Upper lobe of left lung (tissue), 6 donors: ENCODE results near the gene PRKD1. TPM values are rescaled to one million over a fixed set of nuclear protein-coding genes. Genes with fewer than 3 reads are reported as not detected.

Experiments used
- ATAC-seq, 2 donors: fragments of 200-7000 bp; cut with Tn5 transposase; one replicate each; pipeline ENCODE4 v1.9.1; 2022; ENCODE audit warnings: mild to moderate bottlenecking in 2 of 2, moderate library complexity in 2 of 2; ENCODE audit not compliant: low FRiP score in 2 of 2
- DNase-seq, 2 donors: peaks; one replicate each; pipeline ENCODE4 v3.0.0-alpha.2; 2019 to 2020
- H3K27ac ChIP-seq, 4 donors: fragments of 200-600 bp; sonication (generic); one replicate each; pipeline ENCODE4 v1.5.1; 2016 to 2019
- H3K27me3 ChIP-seq, 4 donors: fragments of 200-600 bp; sonication (generic); one replicate each; pipeline ENCODE4 v1.5.1; 2017 to 2019
- H3K36me3 ChIP-seq, 4 donors: fragments of 200-600 bp; sonication (generic); one replicate each; pipeline ENCODE4 v1.5.1; 2016 to 2019
- H3K4me1 ChIP-seq, 4 donors: fragments of 200-600 bp; sonication (generic); one replicate each; pipeline ENCODE4 v1.5.1; 2018 to 2019
- H3K4me3 ChIP-seq, 4 donors: fragments of 200-600 bp; sonication (generic); one replicate each; pipeline ENCODE4 v1.5.1; 2017 to 2019; ENCODE audit warnings: mild to moderate bottlenecking in 2 of 4, moderate library complexity in 1 of 4
- H3K9me3 ChIP-seq, 4 donors: fragments of 200-600 bp; sonication (generic); one replicate each; pipeline ENCODE4 v1.5.1; 2018 to 2019
- EP300 ChIP-seq, 4 donors: sonication (generic); formaldehyde crosslinking; IDR thresholded peaks; one replicate each; pipeline ENCODE4 v1.5.1; 2017; ENCODE audit warnings: antibody characterized with exemption in 4 of 4, control low read depth in 2 of 4
- POLR2A ChIP-seq, 4 donors: fragments of 450-650 bp; IDR thresholded peaks; one replicate each; pipeline ENCODE4 v1.5.1; 2016 to 2017; ENCODE audit warnings: antibody characterized with exemption in 4 of 4, mild to moderate bottlenecking in 2 of 4
- POLR2AphosphoS5 ChIP-seq, 2 donors: sonication (generic); formaldehyde crosslinking; IDR thresholded peaks; one replicate each; pipeline ENCODE4 v1.5.1; 2017; ENCODE audit warnings: antibody characterized with exemption in 2 of 2
- WGBS, 2 donors: methylation state at CpG; one replicate each; pipeline ENCODE4 v1.1.5; 2017 to 2018; 5-methylcytosine and 5-hydroxymethylcytosine counted together
- total RNA-seq, 6 donors: library from RNA; depleted of rRNA in 4 of 6; stranded (reverse); fragments of >200 nt in 4 of 6; gene quantifications; one replicate each; pipeline versions ENCODE4 v1.1.0 to v1.2.1, GENCODE V29; 2016 to 2021
- TF ChIP-seq, protein P1 (sequence below), 6 experiments: fragments of 450-650 bp in 4 of 6; fragments of 200-600 bp in 2 of 6; sonication (generic) in 2 of 6; IDR thresholded peaks; one replicate each; pipeline ENCODE4 v1.5.1; 2016 to 2019; ENCODE audit warnings: antibody characterized with exemption in 6 of 6
- donor health status: DM: no; HTN: no; CAD: no; lungs with moderate emphysema.
- donor health status: DM: no; HTN: yes; CAD: no; lungs with severe emphysema.

PRKD1 gene
- total RNA-seq, 6 donors from 2014 or later, result 12.2 to 32.5 (median 15.2) TPM

DNA sequence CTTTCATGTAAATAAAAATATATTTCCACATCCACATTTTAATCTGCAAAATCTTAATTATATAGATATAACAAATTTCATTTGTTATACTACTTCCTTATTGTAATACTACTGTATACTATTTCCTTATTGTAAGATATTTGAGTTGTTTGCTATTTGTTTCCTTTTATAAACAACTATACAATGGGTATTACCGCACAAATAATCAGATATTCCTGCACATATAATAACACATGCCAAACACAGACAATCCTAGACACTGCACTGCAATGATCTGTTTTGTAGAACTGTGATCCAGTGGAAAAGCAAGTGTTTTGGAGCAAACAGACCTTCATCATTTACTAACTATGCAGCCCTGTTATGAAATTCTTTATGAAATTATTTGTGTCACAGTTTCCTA, 30.5 kb downstream of the PRKD1 start:
- Histone ChIP-seq H3K36me3 (no peaks in the 10 kb centered on the region), H3K4me3 (no peak overlapping the region), H3K4me1 (no peaks in the 10 kb centered on the region), H3K9me3 (no peaks in the 10 kb centered on the region), H3K27ac (no peak overlapping the region), H3K27me3 (no peaks in the 10 kb centered on the region)
- TF ChIP-seq POLR2A (IDR thresholded peaks at IDR 0.05) (no peak), POLR2AphosphoS5 (IDR thresholded peaks at IDR 0.05) (no peak), EP300 (IDR thresholded peaks at IDR 0.05) (no peak)
- TF ChIP-seq, protein P1, sequence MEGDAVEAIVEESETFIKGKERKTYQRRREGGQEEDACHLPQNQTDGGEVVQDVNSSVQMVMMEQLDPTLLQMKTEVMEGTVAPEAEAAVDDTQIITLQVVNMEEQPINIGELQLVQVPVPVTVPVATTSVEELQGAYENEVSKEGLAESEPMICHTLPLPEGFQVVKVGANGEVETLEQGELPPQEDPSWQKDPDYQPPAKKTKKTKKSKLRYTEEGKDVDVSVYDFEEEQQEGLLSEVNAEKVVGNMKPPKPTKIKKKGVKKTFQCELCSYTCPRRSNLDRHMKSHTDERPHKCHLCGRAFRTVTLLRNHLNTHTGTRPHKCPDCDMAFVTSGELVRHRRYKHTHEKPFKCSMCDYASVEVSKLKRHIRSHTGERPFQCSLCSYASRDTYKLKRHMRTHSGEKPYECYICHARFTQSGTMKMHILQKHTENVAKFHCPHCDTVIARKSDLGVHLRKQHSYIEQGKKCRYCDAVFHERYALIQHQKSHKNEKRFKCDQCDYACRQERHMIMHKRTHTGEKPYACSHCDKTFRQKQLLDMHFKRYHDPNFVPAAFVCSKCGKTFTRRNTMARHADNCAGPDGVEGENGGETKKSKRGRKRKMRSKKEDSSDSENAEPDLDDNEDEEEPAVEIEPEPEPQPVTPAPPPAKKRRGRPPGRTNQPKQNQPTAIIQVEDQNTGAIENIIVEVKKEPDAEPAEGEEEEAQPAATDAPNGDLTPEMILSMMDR (IDR thresholded peaks at IDR 0.05), result no peak
- DNase-seq (no peak), ATAC-seq (no peak)
- WGBS, 2 donors, result 58 to 71% methylated on average over 1 of the region's 1 CpG

GRCh38 chr14:29896354-29896821, 31.3 kb downstream of the PRKD1 start:
- Histone ChIP-seq H3K4me1 (no peaks in the 10 kb centered on the region), H3K9me3 (no peaks in the 10 kb centered on the region), H3K27me3 (no peaks in the 10 kb centered on the region), H3K27ac (no peak overlapping the region), H3K4me3 (no peak overlapping the region), H3K36me3 (no peaks in the 10 kb centered on the region)
- ATAC-seq (no peak), DNase-seq (no peak)
- TF ChIP-seq, protein P1 (IDR thresholded peaks at IDR 0.05), result no peak
- TF ChIP-seq EP300 (IDR thresholded peaks at IDR 0.05), result no peak
- no peak for TF ChIP-seq POLR2AphosphoS5 (IDR thresholded peaks at IDR 0.05)
- TF ChIP-seq POLR2A (IDR thresholded peaks at IDR 0.05), result no peak
- WGBS, 2 donors, result 64 to 68% methylated on average over 4 of the region's 4 CpGs

DNA sequence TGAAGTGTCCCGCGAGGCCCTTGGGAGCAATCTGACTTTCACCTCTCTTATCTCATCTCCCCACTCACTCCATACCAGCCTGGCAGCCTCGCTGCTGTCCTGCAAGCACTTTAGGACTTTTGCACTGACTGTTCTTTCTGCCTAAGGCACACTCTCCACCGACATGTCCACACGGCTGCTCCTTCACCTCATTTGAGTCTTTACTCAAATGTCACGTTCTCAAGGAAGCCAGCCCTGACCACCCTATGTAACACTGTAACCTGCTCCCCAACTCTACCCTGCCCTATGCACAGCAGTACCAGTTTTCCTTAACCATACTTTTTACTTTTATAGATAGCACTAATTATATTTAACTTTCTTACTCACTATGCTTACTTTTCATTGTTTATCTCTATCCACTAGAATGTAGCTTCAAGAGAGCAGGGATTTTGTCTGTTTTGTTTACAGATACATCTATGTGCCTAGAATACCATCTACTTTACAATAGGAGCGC, 32.0 kb downstream of the PRKD1 start:
- Histone ChIP-seq H3K4me3 (peak overlapping the region in 1 of 4 donors; percentile 12), H3K27ac (peak overlapping the region in 2 of 4 donors; percentile 23 to 45), H3K27me3 (no peaks in the 10 kb centered on the region), H3K4me1 (no peaks in the 10 kb centered on the region), H3K36me3 (no peaks in the 10 kb centered on the region), H3K9me3 (no peaks in the 10 kb centered on the region)
- DNase-seq, result peak in 1 of 2 donors; percentile 78
- TF ChIP-seq POLR2A (IDR thresholded peaks at IDR 0.05) (peak in 1 of 4 donors; percentile 25), EP300 (IDR thresholded peaks at IDR 0.05) (no peak), POLR2AphosphoS5 (IDR thresholded peaks at IDR 0.05) (peak in 1 of 2 donors; percentile 29)
- TF ChIP-seq, protein P1 (IDR thresholded peaks at IDR 0.05), result no peak
- WGBS, 2 donors, result 61 to 78% methylated on average over 7 of the region's 7 CpGs
- peak; percentile 56 to 89 for ATAC-seq

- DNase-seq (no peak), ATAC-seq (no peak)
- 81 to 91% methylated on average over 3 of the region's 3 CpGs for WGBS, 2 donors
- Histone ChIP-seq H3K4me3 (no peak overlapping the region), H3K27ac (no peak overlapping the region), H3K36me3 (no peaks in the 10 kb centered on the region), H3K9me3 (no peaks in the 10 kb centered on the region), H3K4me1 (no peaks in the 10 kb centered on the region), H3K27me3 (no peaks in the 10 kb centered on the region)
- no peak for TF ChIP-seq POLR2AphosphoS5 (IDR thresholded peaks at IDR 0.05)
Measured at GRCh38 chr14:29893989-29894388, 33.7 kb downstream of the PRKD1 start.

DNA sequence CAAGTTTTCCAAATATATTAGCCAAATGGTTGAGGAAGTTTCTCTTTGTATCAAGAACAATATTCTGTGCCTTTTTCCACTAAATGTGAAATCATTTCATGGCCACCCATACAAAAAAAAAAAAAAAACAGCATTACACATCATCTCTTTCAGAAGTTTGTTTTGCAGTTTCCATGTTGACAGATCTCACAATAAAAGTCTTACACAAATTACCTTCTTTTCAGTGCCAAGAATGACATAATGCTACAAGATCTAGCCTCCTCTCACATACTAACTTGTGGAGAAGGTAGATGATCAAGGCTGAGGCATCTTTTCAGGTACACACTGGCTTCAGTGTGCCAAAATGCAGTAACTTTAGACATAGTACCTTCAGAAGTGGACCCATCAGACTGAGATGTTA, 35.3 kb downstream of the PRKD1 start:
- Histone ChIP-seq H3K27ac (no peak overlapping the region), H3K4me3 (no peak overlapping the region), H3K4me1 (no peaks in the 10 kb centered on the region), H3K9me3 (no peaks in the 10 kb centered on the region), H3K27me3 (no peaks in the 10 kb centered on the region), H3K36me3 (no peaks in the 10 kb centered on the region)
- DNase-seq, result no peak
- no peak for TF ChIP-seq EP300 (IDR thresholded peaks at IDR 0.05)
- no peak for TF ChIP-seq POLR2AphosphoS5 (IDR thresholded peaks at IDR 0.05)
- no peak for TF ChIP-seq POLR2A (IDR thresholded peaks at IDR 0.05)
- TF ChIP-seq, protein P1 (IDR thresholded peaks at IDR 0.05), result no peak
- ATAC-seq, result peak in 1 of 2 donors; percentile 40
